HG02610 (cell line): ENCODE measurements around the gene DRD3.

Experiments
- ATAC-seq: cut with Tn5 transposase; IDR thresholded peaks from one replicate; pipeline ENCODE4 v1.9.1; 2021; ENCODE audit warnings: mild to moderate bottlenecking, moderate library complexity; ENCODE audit not compliant: unreplicated experiment

Gene DRD3

DNA sequence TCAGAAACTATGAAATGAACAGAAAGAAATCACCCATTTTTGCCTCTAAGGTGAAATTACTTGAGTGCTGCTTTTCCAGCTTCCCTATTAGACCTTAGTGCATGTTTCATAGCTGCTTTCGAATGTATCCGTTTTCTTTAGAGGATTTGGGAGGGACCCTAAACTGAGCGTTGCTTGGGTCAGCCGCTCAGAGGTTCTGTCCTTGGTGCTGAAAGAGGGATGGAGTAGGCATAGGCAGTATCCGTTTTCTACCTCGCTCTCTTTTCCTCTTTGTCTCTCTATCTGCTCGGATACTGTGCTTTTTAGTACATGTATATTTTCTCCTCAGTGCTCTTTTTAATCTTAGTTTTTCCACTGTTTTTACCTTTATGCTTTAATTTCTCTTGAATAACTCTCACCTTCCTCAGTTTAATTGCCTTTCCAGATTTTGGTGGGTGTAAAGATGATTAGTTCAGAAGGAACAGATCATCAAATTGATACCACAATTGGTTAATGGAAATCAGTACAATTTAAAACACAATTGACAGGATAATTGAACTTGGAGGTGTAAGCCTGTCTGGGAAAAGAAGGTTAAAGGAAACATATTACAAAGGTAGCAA, at the start of gene DRD3:
Gene DRD3, minus strand, starts transcription at position 283 of the 599 bp plus-strand sequence. CDS start 7,060 bp downstream, outside the sequence.
- ATAC-seq = no peak

DNA sequence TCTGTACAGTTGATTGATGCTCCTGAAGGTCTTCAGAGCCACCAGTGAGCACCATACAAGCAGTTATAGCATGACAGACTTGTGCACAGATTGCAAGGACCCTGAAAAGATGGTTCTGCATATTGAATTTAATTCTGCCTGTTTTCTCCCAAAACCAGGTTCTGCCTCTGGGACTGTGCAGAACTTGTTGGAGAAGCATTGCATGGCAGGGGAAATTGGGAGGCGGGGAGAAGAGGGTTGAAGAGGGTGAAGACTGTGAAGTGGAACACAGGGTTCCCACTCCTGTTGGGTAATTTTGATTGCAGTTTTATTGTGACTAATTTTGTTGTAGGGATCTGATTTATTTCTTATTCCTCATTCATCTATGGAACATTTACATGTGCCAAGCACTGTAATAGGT, 48.2 kb upstream of the DRD3 start:
- no peak for ATAC-seq

DNA sequence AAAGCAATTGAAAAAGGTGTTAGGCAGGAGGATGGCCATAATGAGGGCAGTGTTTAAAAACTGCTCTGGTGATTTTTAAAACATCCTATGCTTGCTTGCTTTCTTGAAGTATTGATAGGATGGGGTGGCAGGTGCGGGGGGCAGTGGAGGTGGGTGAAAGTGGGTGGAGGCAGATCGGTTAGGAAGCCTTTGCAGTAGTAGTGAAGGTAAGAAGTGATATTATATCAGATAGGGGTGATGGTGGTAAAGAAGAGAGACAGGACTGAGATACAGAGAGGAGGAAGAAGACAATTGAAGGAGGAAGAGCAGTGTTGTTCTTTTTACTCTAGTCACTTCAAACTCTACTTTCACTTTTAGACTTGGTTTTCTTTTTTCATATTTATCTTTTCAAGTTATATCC, 47.5 kb upstream of the DRD3 start:
- ATAC-seq = no peak

DNA sequence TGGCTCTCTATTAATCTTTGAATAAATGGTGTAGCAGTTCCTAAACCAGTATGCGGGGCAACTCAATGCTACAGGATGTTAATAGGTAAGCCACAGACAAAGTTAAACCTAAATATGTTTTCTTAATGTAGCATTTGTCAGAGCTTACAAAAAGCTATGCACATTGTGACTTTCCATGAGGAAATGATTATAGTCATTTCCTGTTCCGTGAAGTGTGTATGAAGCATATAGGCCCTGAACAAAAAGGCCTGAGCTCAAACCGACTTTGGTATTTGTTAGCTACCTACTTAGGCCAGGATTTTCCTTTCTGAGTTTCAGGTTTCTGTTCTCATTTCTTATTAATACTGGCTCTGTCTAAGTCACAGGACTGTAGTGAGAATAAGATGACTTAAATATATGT, 44.3 kb upstream of the DRD3 start:
- peak; percentile 87 for ATAC-seq

DNA sequence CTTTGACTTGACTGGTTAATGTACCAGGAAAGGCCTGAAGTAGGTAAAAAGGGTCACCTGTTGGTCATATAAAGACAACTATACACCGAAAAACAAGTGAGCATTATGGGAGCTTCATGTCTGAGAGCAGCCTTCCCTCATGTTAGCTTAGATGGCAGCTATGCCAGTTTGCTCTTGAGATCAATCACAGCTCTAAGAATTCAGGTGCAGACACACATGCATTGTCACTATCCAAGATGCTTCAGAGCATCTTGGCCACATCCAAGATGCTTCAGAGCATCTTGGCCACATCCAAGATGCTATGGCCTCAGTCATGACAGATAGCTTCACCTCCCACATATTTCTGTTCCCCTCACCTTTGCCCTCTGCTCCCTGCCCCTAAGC, 43.0 kb upstream of the DRD3 start:
- ATAC-seq = no peak

DNA sequence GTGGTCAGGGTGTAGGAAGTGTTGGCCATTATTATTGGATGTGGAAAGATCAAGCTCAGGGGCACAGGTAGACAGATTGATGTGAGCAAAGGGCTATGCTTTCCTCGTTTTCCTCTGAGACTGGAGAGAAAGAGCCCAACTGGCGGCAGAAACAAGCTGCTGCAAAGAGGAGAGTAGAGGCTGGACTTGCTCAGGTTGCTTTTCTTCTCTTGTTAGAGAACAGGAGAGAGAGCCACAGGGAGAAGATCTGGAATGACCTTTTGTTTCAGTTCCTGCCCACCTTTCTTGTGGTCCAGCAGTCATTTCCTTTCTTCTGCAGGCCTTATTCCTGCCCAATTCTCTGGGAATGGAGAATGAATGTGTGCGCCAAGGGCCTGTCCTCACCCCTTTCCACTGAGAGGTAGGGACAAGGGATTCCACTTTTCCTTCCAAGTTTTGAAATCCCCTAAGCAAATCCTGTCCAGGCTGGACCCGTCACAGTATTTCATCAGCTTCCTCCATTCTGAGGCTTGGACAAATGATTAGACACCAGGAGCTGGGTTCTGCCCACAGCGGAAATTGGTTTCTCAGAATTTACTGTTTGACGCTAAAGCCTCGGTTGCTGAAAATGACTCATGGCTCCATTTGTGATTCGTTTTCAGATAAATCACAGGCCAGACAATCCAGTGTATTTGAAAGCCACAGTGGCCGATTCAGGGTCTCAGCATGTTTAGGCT, 42.5 kb upstream of the DRD3 start:
- no peak for ATAC-seq

DNA sequence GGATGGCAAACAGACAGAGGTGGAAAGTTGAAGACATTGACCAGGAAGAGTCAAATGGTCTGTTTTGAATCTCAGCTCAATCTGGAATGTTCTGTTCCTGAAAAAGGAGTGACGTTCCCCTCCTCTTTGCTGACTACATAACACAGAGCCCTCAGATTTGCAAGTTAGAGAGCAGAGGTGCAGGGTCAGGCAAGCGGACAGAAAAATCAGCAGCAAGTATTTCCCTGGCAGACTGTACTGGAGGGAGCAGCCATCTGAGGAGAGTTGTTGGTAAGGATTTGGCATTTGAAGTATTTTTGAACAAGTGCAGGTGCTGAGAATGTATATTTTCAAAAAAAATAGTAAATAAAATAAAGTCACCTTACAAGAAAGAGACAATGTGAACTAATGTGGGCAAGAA, 40.9 kb upstream of the DRD3 start:
- ATAC-seq = no peak

DNA sequence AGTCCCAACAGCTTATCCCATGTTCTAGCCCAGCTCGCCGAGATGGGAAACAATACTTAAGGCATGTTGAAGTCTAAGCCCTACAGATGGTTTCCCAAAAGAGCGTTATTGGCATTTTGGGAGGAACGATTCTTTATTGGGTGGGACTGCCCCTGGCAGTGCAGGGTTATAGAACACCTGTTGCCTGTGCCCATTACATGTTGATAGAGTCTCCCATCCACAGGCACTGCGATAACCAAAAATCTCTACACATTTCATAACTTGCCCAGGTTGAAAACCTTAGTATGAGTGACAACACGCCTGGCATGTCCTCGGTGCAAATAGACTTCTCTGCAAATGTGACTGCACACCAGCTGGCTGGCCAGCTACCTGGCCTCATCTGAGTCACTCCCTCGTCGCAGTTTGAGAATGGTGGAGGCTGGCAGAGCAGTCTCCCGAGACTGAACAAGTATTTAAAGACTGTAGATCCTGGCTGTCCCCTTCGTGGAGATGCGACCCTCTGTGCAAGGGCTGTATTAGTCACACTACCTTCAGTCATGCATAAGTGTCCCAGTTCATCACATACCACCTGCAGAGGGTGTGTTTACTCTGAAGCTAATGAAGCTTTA, 39.8 kb upstream of the DRD3 start:
- no peak for ATAC-seq

DNA sequence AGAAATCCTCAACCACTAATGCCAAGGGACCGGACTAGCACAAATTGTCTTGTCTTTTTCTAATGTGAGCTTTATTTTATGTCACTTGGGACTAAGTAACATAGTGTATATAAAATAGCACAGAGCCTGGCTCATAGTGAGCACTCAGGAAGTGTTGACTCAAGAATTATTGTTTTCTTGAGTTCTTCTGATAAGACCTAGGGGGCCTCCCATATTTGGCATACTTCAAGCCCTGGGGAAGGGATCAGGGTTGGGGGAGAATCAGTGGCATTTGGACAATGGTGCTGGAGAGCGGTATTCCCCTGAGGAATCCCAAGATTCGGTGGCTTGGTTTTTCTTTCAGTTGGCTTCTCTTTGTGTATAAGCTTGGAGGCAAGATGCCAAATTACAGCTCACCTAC, 39.2 kb upstream of the DRD3 start:
- no peak for ATAC-seq

DNA sequence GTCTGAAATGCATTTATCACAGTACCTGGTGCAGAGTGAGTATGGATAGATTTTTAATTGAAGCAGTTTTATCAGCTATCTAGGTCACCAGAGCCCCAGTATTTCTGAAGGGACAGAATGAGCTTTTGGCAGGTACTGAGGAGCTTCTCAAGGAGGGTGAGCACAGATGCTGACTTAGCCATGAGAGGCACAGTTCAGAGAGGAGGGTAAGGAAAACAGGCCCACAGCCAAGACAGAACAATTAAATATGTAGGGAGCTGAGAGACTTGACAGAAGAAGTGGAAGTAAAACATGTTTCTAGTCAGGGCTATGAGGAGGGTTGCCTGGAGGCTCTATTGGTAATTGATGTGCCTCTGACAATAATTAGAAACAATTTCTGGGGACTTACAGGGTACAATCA, 38.4 kb upstream of the DRD3 start:
- ATAC-seq = no peak

DNA sequence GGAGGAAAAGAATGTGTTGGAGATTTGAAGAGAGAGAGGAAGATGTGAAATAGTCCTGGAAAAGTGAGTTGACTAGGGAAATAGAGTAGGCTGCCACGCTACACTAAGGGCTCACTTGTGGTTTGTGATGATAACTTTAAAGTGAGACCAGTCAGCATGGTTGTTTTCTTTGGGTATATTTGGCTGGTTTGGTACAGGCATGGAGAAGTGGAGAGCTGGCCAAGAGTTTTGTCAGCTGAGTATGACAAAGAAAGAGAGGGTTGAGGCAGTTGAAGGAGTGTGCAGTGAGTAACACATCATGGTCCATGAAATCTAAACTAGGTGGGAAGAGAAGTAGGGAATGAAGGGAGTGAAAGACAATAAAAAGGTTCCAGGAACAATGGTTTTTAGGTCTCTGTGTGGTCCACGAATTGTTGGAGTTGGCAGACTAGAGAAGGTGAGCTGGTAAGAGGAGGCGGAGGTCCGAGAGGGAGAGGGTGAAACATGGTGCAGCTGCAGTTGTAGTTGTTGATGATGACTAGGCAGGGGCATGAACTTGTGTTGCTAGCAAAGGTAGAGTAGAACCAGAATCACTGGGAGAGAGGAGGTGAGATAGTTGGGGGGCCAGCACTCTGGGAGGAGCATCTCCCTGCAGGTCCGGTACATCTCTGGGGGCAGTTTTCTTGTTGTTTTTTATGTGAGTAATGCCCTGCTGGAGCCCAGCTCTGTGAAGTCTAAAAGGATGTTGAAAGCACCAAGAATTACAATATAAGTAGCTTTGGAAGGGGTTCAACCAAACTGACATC, 37.5 kb upstream of the DRD3 start:
- no peak for ATAC-seq

DNA sequence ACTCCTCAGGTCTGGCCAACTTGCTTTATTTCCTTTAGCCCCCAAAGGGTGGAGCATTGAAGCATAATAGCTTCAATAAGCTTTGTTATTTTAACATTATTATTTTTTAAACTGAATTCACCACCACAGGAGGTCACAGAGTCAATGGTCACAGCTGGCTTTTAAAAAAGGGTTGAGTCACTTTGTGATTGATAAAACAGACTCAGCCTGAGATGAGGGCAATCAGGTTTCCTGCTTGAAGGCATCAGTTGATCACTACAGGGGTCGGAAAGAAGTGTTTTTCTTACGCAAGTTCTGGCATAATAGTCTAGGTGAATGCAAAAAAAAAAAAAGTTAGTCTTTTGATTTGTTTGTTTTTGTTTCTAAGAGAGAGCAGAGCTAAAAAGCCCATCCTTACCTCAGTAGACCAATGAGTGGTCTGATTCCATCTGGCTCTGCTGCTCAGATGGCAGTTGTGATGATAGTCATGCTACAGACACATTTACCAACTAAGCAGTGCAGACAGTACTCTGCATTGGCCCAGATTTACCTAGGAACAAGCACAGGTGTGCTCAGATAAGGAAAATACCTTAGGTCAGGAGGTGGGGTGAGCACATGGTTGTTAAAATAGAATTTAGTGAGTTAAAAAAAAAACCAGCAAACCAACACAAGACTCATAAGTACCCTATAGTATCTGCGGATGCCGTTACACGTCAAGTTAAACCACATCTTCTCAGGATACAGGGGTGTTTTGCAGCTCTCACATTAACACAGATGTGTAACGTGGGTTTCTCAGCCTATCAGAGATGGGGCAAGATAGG, 35.9 kb upstream of the DRD3 start:
- no peak for ATAC-seq

DNA sequence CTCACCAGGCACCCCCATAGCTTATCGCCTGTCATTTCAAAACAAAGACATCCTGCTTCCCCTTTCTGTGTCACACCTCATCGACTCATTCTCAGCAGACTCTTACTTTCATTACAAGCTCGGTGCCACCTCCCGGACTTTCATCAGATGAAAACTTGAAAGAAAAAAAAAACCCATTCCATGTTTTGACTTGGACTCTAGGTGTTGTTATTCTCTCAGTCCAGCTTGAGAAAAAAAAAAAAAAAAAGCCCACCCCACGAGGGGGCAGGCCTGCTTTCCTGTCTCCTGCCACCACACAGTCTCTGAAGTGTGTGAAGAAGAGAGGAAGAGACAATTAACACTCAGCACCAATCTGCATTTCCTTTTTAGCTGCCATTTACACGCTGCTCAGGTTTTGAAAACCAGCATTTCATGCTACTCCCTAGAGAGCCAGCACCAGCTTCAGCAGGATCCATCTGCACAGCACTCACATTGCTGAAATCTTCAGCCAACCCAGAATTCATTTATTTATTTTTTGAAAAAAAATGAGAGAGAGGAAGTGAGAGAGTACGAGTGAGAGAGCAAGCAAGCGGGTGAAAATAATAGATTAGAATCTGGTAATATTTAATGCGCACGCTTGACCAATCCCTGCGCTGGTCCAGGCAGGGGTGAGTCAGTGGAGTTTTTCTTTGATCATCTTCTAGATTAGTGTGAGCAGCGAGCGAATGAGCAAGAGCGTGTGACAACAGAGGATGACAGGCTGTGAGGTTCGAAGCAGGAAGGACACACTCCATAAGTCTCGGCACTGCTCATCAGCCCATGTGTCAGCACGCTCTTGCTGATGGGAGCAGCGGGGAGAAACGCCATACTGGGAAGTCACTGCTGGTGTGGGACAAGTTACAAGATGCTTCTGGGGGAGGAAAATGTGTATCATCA, 35.0 kb upstream of the DRD3 start:
- ATAC-seq = peak; percentile 88

DNA sequence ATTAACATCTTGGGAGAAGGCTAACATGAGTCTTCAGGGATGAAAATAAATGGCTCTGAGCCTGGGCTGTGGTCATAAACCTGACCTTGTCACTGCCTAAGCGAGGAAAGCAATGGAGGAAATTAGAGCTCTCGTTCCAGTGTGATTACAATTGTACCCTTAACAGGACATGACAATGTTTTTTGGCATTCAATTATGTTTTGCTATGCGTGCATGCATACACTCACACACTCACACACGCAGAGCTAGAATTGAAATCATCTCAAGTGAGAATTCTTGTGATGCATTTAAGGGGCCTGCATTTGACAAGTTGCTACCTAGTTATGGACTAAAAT, 34.4 kb upstream of the DRD3 start:
- peak; percentile 4 for ATAC-seq

DNA sequence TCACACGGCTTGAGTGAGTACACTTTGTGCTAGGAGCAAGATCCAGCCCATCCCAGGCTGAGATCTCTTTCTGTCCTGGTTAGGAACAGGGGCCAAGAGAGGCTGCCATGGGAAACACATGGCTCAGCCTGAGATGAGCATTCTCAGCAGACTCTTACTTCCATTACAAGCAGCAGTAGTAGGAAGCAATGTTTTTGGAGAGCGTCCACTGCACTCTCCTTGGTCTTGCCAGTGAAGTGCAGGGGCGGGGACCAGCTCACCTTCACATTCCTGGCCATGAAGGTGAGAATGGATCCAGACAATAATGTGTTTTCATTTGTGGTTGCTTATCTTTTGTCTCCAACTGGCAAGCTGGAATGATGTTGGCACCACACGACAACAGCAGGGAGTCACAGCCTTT, 33.8 kb upstream of the DRD3 start:
- no peak for ATAC-seq

DNA sequence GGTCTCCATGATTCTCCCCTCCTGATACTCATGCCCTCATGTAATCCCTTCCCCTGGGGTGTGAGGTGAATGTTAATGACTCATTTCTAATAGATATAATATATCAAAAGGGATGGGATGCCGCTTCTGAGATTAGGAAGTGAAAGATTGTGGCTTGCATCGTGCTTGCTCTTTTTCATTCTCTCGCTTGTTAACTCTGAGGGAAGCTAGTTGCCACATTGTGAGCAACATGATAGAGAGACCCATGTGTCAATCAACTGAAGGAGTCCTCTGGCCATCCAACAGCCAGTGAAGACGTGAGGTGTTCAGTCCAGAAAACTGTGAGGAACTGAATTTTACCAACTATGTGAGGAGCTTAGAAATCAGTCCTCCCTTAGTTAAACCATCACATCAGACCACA, 28.9 kb upstream of the DRD3 start:
- ATAC-seq = peak; percentile 84

DNA sequence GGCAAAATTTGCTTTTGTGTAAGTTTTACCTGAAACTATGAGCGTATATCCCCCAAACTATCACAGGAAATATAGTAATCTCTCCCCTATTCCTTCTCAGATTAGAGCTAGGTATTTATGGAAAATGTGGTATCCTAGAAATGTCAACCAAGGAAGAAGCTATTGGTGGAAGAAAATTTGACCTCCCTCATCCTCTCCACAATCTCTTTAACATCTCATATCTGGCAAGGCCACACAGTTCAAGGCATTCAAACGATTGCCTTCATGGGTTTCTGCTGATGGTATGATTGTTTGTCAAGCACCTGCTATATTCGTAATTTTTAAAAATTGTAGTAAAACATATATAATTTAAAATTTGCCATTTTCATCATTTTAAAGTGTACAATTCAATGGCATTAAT, 27.5 kb upstream of the DRD3 start:
- no peak for ATAC-seq

DNA sequence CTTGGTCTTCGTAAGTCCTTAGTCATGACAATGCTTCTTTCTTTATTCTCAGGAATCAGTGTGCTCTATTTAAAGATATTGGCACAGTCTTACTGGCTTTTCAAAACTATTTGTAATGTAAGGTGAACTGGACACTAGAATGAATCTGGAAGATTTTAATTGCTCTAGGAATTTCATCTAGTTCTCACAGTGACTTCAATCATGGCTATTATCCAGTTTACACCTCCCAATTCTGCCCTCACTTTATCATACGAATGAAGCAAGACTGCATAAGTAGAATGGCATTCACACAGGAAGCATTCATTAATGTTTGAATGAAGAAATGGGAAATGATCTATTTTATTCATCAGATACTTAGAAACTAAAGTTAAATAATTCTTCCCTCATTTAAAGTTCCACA, 26.7 kb upstream of the DRD3 start:
- no peak for ATAC-seq

DNA sequence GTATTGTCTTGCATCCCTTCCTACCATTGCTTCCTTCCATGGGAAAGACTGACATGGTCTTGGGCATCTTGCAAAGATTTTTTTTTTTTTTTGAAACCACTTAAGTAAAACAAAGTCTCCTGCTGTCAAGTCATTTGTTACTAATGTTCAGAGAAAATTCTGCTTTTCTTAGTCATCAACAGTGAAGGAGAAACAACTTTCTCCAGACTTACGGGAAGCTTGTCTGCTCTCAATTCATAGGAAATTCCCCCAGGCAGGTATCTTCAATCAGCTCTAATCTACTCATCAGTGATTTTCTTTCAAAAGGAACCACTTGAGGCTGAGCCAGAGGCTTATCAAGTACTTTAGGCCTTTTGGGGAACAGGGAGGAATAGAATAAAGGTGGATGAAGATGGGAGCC, 15.9 kb upstream of the DRD3 start:
- ATAC-seq = no peak

DNA sequence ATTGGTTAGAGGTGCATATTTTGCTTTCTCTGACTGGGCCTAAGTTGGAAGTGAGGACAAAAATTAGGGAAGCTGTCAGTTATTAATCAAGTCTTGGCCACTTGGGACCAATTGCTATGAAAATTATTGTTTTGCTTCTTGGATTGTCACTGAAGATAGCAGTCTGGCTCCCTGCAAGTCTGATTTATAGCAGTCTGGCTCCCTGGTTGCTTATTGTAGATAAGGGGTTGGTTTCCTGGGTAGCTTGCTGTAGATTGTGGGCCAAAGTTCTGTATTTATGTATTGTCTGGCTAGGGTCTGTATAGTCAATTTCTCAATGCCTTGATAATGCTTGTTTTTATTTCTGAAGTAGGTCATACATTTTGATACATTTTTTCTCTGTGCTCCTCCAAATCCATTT, 13.3 kb upstream of the DRD3 start:
- ATAC-seq = no peak
